HepG2 (cell line): Measurements from ENCODE around the gene ARID3C. TPM values are rescaled to one million over a fixed set of nuclear protein-coding genes. Genes with fewer than 3 reads are reported as not detected.

Experiments used
- AGO1 ChIP-seq: fragments of 200-400 bp; formaldehyde crosslinking; IDR thresholded peaks from 2 replicates; pipeline ENCODE4 v1.6.1; 2017; ENCODE audit warnings: mild to moderate bottlenecking, low read depth, low read length, moderate library complexity; ENCODE audit not compliant: poor library complexity, severe bottlenecking
- BRCA1 ChIP-seq: sonication (generic); formaldehyde crosslinking; IDR thresholded peaks from 2 replicates; pipeline ENCODE4 v1.4.0; 2020; ENCODE audit warnings: missing genetic modification reagents
- EP300 ChIP-seq, 3 experiments: sonication (generic) in 1 of 3; formaldehyde crosslinking in 1 of 3; IDR thresholded peaks; 2 replicates each; pipeline versions ENCODE4 v1.5.1 to v1.6.1; 2011 to 2020; ENCODE audit warnings: low read depth in 2 of 3, low read length in 2 of 3, borderline replicate concordance in 1 of 3, improper control_type of control experiment in 1 of 3, mild to moderate bottlenecking in 1 of 3, missing genetic modification reagents in 1 of 3, moderate library complexity in 1 of 3
- HMGA1 ChIP-seq: sonication (generic); formaldehyde crosslinking; conservative IDR thresholded peaks from 2 replicates; pipeline ENCODE4 v1.4.0; 2020; ENCODE audit warnings: missing genetic modification reagents
- JDP2 ChIP-seq: sonication (generic); formaldehyde crosslinking; IDR thresholded peaks from 2 replicates; pipeline ENCODE4 v1.8.1; 2022; ENCODE audit warnings: missing genetic modification reagents, borderline replicate concordance
- MAFG ChIP-seq: sonication (generic); formaldehyde crosslinking; IDR thresholded peaks from 2 replicates; pipeline ENCODE4 v1.5.1; 2020; ENCODE audit warnings: mild to moderate bottlenecking, missing genetic modification reagents
- MIER2 ChIP-seq: IDR thresholded peaks from 2 replicates; pipeline ENCODE4 v1.6.1; 2016; ENCODE audit warnings: missing biosample characterization, missing genetic modification reagents
- MIXL1 ChIP-seq: IDR thresholded peaks from 2 replicates; pipeline ENCODE4 v1.6.1; 2016
- PLRG1 ChIP-seq: fragments of 450-650 bp; conservative IDR thresholded peaks from 2 replicates; pipeline ENCODE4 v1.6.1; 2016
- SCMH1 ChIP-seq: sonication (generic); formaldehyde crosslinking; IDR thresholded peaks from 2 replicates; pipeline ENCODE4 v1.9.0; 2021; ENCODE audit warnings: missing genetic modification reagents, mild to moderate bottlenecking, borderline replicate concordance
- SUZ12 ChIP-seq: fragments of 150-350 bp; IDR thresholded peaks from 2 replicates; pipeline ENCODE4 v1.6.1; 2014; ENCODE audit warnings: low read depth, low read length
- ZBTB1 ChIP-seq: sonication (generic); formaldehyde crosslinking; IDR thresholded peaks from 2 replicates; pipeline ENCODE4 v1.4.0; 2020; ENCODE audit warnings: missing genetic modification reagents, borderline replicate concordance
- ZMYM4 ChIP-seq: sonication (generic); formaldehyde crosslinking; IDR thresholded peaks from 2 replicates; pipeline ENCODE4 v1.8.1; 2023; ENCODE audit warnings: mild to moderate bottlenecking, missing genetic modification reagents
- ZNF205 ChIP-seq: IDR thresholded peaks from 2 replicates; pipeline ENCODE4 v1.6.1; 2018; ENCODE audit warnings: missing biosample characterization, missing genetic modification reagents
- ZNF816 ChIP-seq: sonication (generic); formaldehyde crosslinking; IDR thresholded peaks from 2 replicates; pipeline ENCODE4 v1.8.0; 2022; ENCODE audit warnings: missing genetic modification reagents, mild to moderate bottlenecking, borderline replicate concordance
- polyA plus RNA-seq, 8 experiments: library from polyadenylated mRNA; depleted of rRNA in 3 of 8; stranded (reverse) in 7 of 8; unstranded in 1 of 8; fragments of >200 nt; fragmentation: Illumina TruSeq in 4 of 8; extraction: Trizol in 4 of 8; gene quantifications; 2 replicates each; pipeline versions ENCODE4 v1.2.1 to v1.2.3, GENCODE V29; 2011 to 2016; ENCODE audit warnings: low read depth in 4 of 8, missing spikeins in 1 of 8, mixed read lengths in 1 of 8; ENCODE audit not compliant: insufficient read depth in 1 of 8
- total RNA-seq, 5 experiments: library from RNA; depleted of rRNA; stranded (reverse); fragments of >200 nt; fragmentation: Illumina TruSeq; extraction: Trizol; gene quantifications; 2 replicates each; pipeline ENCODE4 v1.2.3, GENCODE V29; 2016; ENCODE audit warnings: low read depth in 1 of 5
- TF ChIP-seq, protein P1 (sequence below): sonication (generic); formaldehyde crosslinking; IDR thresholded peaks from 2 replicates; pipeline ENCODE4 v1.5.0; 2020; ENCODE audit warnings: missing genetic modification reagents
- TF ChIP-seq, protein P2 (sequence below): sonication (generic); formaldehyde crosslinking; IDR thresholded peaks from 2 replicates; pipeline ENCODE4 v1.9.0; 2021; ENCODE audit warnings: mild to moderate bottlenecking, missing genetic modification reagents
- TF ChIP-seq, protein P3 (sequence below): sonication (generic); formaldehyde crosslinking; IDR thresholded peaks from 2 replicates; pipeline ENCODE4 v1.8.0; 2023; ENCODE audit warnings: mild to moderate bottlenecking, missing genetic modification reagents
- TF ChIP-seq, protein P4 (sequence below): sonication (generic); formaldehyde crosslinking; IDR thresholded peaks from 2 replicates; pipeline ENCODE4 v1.9.0; 2021; ENCODE audit warnings: missing genetic modification reagents, borderline replicate concordance

ARID3C gene
- total and polyA plus RNA-seq, 2 of the 13 experiments (the other 11 are each of a cell fraction or from before 2014, with no cell fraction given) = not detected

DNA sequence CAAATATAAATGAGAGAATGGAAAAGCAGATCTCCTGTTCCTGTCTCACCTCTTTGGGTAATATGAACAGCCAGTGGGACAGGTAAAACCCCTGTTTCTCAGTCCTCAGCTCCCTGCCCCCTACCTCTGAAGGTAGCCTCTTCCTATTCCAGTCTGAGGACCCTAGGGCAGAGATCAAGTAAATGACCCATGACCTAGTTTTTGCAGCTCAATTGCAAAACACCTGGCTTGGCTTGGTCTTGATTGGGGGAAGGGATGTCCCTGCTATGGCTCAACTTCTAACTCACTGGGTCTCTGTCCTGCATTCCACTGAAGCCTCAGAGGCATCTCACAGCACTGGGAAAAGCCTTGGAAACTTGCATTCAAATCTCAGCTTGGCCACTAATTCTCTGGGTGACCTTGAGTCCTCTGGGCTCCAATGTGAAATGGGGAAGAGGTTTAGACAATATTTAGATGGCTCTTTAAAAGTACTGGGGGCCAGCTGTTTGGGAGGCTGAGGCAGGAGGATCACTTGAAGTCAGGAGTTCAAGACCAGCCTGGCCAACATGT lies 16.0 kb upstream of the ARID3C start (continued):
- no peak for TF ChIP-seq JDP2
- TF ChIP-seq AGO1 = no peak
- TF ChIP-seq, protein P1, sequence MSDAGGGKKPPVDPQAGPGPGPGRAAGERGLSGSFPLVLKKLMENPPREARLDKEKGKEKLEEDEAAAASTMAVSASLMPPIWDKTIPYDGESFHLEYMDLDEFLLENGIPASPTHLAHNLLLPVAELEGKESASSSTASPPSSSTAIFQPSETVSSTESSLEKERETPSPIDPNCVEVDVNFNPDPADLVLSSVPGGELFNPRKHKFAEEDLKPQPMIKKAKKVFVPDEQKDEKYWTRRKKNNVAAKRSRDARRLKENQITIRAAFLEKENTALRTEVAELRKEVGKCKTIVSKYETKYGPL = no peak
- peak; percentile 79; the same call in 1 of the 2 replicates for TF ChIP-seq MIXL1
- TF ChIP-seq ZNF816 (CRISPR knock-in tag) = no peak
- TF ChIP-seq HMGA1 (CRISPR knock-in tag) = no peak
- no peak for TF ChIP-seq PLRG1
- no peak for TF ChIP-seq BRCA1 (CRISPR knock-in tag)
- no peak for TF ChIP-seq MIER2 (CRISPR knock-in tag)
- no peak for TF ChIP-seq SUZ12
- TF ChIP-seq, protein P2, sequence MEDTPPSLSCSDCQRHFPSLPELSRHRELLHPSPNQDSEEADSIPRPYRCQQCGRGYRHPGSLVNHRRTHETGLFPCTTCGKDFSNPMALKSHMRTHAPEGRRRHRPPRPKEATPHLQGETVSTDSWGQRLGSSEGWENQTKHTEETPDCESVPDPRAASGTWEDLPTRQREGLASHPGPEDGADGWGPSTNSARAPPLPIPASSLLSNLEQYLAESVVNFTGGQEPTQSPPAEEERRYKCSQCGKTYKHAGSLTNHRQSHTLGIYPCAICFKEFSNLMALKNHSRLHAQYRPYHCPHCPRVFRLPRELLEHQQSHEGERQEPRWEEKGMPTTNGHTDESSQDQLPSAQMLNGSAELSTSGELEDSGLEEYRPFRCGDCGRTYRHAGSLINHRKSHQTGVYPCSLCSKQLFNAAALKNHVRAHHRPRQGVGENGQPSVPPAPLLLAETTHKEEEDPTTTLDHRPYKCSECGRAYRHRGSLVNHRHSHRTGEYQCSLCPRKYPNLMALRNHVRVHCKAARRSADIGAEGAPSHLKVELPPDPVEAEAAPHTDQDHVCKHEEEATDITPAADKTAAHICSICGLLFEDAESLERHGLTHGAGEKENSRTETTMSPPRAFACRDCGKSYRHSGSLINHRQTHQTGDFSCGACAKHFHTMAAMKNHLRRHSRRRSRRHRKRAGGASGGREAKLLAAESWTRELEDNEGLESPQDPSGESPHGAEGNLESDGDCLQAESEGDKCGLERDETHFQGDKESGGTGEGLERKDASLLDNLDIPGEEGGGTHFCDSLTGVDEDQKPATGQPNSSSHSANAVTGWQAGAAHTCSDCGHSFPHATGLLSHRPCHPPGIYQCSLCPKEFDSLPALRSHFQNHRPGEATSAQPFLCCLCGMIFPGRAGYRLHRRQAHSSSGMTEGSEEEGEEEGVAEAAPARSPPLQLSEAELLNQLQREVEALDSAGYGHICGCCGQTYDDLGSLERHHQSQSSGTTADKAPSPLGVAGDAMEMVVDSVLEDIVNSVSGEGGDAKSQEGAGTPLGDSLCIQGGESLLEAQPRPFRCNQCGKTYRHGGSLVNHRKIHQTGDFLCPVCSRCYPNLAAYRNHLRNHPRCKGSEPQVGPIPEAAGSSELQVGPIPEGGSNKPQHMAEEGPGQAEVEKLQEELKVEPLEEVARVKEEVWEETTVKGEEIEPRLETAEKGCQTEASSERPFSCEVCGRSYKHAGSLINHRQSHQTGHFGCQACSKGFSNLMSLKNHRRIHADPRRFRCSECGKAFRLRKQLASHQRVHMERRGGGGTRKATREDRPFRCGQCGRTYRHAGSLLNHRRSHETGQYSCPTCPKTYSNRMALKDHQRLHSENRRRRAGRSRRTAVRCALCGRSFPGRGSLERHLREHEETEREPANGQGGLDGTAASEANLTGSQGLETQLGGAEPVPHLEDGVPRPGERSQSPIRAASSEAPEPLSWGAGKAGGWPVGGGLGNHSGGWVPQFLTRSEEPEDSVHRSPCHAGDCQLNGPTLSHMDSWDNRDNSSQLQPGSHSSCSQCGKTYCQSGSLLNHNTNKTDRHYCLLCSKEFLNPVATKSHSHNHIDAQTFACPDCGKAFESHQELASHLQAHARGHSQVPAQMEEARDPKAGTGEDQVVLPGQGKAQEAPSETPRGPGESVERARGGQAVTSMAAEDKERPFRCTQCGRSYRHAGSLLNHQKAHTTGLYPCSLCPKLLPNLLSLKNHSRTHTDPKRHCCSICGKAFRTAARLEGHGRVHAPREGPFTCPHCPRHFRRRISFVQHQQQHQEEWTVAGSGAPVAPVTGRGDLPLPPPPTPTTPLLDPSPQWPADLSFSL = no peak
- peak; percentile 57; the same call in 1 of the 2 replicates for TF ChIP-seq ZMYM4 (CRISPR knock-in tag)
- TF ChIP-seq ZBTB1 (CRISPR knock-in tag) = no peak
- peak; percentile 80 to 86 for TF ChIP-seq EP300 (IDR thresholded peaks at IDR 0.05; ENCODE audit: low read depth in 2 of 2, low read length in 2 of 2)
- peak; percentile 67; the same call in 1 of the 2 replicates for TF ChIP-seq EP300 (CRISPR knock-in tag; IDR thresholded peaks at IDR 0.05; ENCODE audit: borderline replicate concordance)
- TF ChIP-seq, protein P3, sequence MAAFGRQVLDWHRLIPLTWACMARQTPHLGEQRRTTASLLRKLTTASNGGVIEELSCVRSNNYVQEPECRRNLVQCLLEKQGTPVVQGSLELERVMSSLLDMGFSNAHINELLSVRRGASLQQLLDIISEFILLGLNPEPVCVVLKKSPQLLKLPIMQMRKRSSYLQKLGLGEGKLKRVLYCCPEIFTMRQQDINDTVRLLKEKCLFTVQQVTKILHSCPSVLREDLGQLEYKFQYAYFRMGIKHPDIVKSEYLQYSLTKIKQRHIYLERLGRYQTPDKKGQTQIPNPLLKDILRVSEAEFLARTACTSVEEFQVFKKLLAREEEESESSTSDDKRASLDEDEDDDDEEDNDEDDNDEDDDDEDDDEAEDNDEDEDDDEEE (CRISPR knock-in tag) = no peak
- TF ChIP-seq ZNF205 (CRISPR knock-in tag) = no peak
- no peak for TF ChIP-seq SCMH1 (CRISPR knock-in tag)
- TF ChIP-seq MAFG = no peak
- TF ChIP-seq, protein P4, sequence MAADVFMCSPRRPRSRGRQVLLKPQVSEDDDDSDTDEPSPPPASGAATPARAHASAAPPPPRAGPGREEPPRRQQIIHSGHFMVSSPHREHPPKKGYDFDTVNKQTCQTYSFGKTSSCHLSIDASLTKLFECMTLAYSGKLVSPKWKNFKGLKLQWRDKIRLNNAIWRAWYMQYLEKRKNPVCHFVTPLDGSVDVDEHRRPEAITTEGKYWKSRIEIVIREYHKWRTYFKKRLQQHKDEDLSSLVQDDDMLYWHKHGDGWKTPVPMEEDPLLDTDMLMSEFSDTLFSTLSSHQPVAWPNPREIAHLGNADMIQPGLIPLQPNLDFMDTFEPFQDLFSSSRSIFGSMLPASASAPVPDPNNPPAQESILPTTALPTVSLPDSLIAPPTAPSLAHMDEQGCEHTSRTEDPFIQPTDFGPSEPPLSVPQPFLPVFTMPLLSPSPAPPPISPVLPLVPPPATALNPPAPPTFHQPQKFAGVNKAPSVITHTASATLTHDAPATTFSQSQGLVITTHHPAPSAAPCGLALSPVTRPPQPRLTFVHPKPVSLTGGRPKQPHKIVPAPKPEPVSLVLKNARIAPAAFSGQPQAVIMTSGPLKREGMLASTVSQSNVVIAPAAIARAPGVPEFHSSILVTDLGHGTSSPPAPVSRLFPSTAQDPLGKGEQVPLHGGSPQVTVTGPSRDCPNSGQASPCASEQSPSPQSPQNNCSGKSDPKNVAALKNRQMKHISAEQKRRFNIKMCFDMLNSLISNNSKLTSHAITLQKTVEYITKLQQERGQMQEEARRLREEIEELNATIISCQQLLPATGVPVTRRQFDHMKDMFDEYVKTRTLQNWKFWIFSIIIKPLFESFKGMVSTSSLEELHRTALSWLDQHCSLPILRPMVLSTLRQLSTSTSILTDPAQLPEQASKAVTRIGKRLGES (CRISPR knock-in tag) = no peak
